Hepatocyte (in vitro differentiated cells): ENCODE data around the gene PREX1.

Source experiments
- CTCF ChIP-seq: fragments of 200-600 bp; sonication (generic); IDR thresholded peaks from 2 replicates; pipeline ENCODE4 v1.5.1; 2016; ENCODE audit warnings: antibody characterized with exemption, mild to moderate bottlenecking; ENCODE audit not compliant: poor library complexity
- EZH2 ChIP-seq: fragments of 200-600 bp; sonication (generic); IDR thresholded peaks from 2 replicates; pipeline ENCODE4 v1.6.1; 2016; ENCODE audit warnings: antibody characterized with exemption, mild to moderate bottlenecking, borderline replicate concordance
- EZH2phosphoT487 ChIP-seq: fragments of 200-600 bp; sonication (generic); IDR thresholded peaks from one replicate; pipeline ENCODE4 v1.6.1; 2018; ENCODE audit warnings: antibody characterized with exemption, mild to moderate bottlenecking, low read depth, moderate library complexity; ENCODE audit not compliant: unreplicated experiment, severe bottlenecking

- no peak for TF ChIP-seq CTCF
- no peak for TF ChIP-seq EZH2
- no peak for TF ChIP-seq EZH2phosphoT487
Observed at GRCh38 chr20:48633620-48634257, 194.1 kb downstream of the PREX1 start.
